Mesenchymal stem cell (in vitro differentiated cells and primary cell): ENCODE data around the gene EIF3B.

Experiments
- DNase-seq: peaks from one replicate; pipeline ENCODE4 v3.0.0-alpha.2; 2013
- H2AFZ ChIP-seq: one replicate; pipeline ENCODE4 v1.6.1; 2013; ENCODE audit warnings: low read depth, mild to moderate bottlenecking, control low read depth, inconsistent platforms, low read length, moderate library complexity
- H2AK5ac ChIP-seq: 2 replicates; pipeline ENCODE4 v1.6.1; 2013; ENCODE audit warnings: low read length, moderate library complexity, mild to moderate bottlenecking, inconsistent platforms; ENCODE audit not compliant: severe bottlenecking
- H2BK120ac ChIP-seq: one replicate; pipeline ENCODE4 v1.6.1; 2013; ENCODE audit warnings: low read depth, mild to moderate bottlenecking, inconsistent platforms, low read length, moderate library complexity
- H2BK12ac ChIP-seq, 2 experiments: one replicate each; pipeline ENCODE4 v1.6.1; 2013; ENCODE audit warnings: inconsistent platforms in 2 of 2, low read length in 2 of 2, mild to moderate bottlenecking in 2 of 2, moderate library complexity in 2 of 2, control low read depth in 1 of 2
- H2BK15ac ChIP-seq: one replicate; pipeline ENCODE4 v1.6.1; 2013; ENCODE audit warnings: mild to moderate bottlenecking, low read depth, inconsistent platforms; ENCODE audit not compliant: poor library complexity, severe bottlenecking
- H2BK5ac ChIP-seq: 2 replicates; pipeline ENCODE4 v1.6.1; 2013; ENCODE audit warnings: low read depth, mild to moderate bottlenecking, low read length, control low read depth, inconsistent platforms; ENCODE audit not compliant: poor library complexity, severe bottlenecking
- H3K14ac ChIP-seq, 2 experiments: one replicate each; pipeline ENCODE4 v1.6.1; 2013; ENCODE audit warnings: inconsistent platforms in 2 of 2, low read length in 2 of 2, control low read depth in 1 of 2, mild to moderate bottlenecking in 1 of 2, moderate library complexity in 1 of 2
- H3K18ac ChIP-seq, 2 experiments: one replicate each; pipeline ENCODE4 v1.6.1; 2013; ENCODE audit warnings: inconsistent platforms in 2 of 2, low read length in 2 of 2, control low read depth in 1 of 2, low read depth in 1 of 2, mild to moderate bottlenecking in 1 of 2
- H3K23ac ChIP-seq, 2 experiments: one replicate each; pipeline ENCODE4 v1.6.1; 2013; ENCODE audit warnings: inconsistent platforms in 2 of 2, low read length in 2 of 2, mild to moderate bottlenecking in 2 of 2, moderate library complexity in 2 of 2, control low read depth in 1 of 2
- H3K27ac ChIP-seq: 2 replicates; pipeline ENCODE4 v1.5.1; 2013; ENCODE audit warnings: mild to moderate bottlenecking, moderate library complexity, low read length, control low read depth, inconsistent platforms; ENCODE audit not compliant: poor library complexity, severe bottlenecking
- H3K27me3 ChIP-seq, 2 experiments: 2 replicates each; pipeline versions ENCODE4 v1.6.1 to v1.7.0; 2013; ENCODE audit warnings: low read length in 2 of 2, mild to moderate bottlenecking in 2 of 2, moderate library complexity in 2 of 2, control low read depth in 1 of 2, inconsistent platforms in 1 of 2; ENCODE audit not compliant: control insufficient read depth in 1 of 2, insufficient read depth in 1 of 2
- H3K36me3 ChIP-seq, 2 experiments: 2 replicates each; pipeline versions ENCODE4 v1.6.1 to v1.7.0; 2013; ENCODE audit warnings: low read length in 2 of 2, control low read depth in 1 of 2, inconsistent platforms in 1 of 2, low read depth in 1 of 2, mild to moderate bottlenecking in 1 of 2; ENCODE audit not compliant: insufficient read depth in 2 of 2, control insufficient read depth in 1 of 2
- H3K4ac ChIP-seq, 2 experiments: one replicate each; pipeline ENCODE4 v1.6.1; 2013; ENCODE audit warnings: inconsistent platforms in 2 of 2, low read length in 2 of 2, mild to moderate bottlenecking in 2 of 2, moderate library complexity in 2 of 2, control low read depth in 1 of 2, low read depth in 1 of 2
- H3K4me1 ChIP-seq: 2 replicates; pipeline ENCODE4 v1.6.1; 2013; ENCODE audit warnings: low read depth, low read length, control low read depth; ENCODE audit not compliant: control insufficient read depth, insufficient read depth
- H3K4me2 ChIP-seq: 2 replicates; pipeline ENCODE4 v1.6.1; 2013; ENCODE audit warnings: low read length, mild to moderate bottlenecking, inconsistent platforms; ENCODE audit not compliant: poor library complexity, severe bottlenecking
- H3K4me3 ChIP-seq, 2 experiments: 2 replicates each; pipeline versions ENCODE4 v1.5.1 to v1.7.0; 2013; ENCODE audit warnings: low read length in 2 of 2, mild to moderate bottlenecking in 2 of 2, control low read depth in 1 of 2, low read depth in 1 of 2; ENCODE audit not compliant: insufficient read depth in 1 of 2
- H3K79me1 ChIP-seq: replicated peaks from 2 replicates; pipeline ENCODE4 v1.6.1; 2013; ENCODE audit warnings: mild to moderate bottlenecking, control low read depth, low read length, inconsistent platforms; ENCODE audit not compliant: poor library complexity, severe bottlenecking
- H3K9ac ChIP-seq: 2 replicates; pipeline ENCODE4 v1.7.0; 2013; ENCODE audit warnings: mild to moderate bottlenecking, low read length, moderate library complexity
- H3K9me3 ChIP-seq: 2 replicates; pipeline ENCODE4 v1.7.0; 2013; ENCODE audit warnings: mild to moderate bottlenecking, low read length; ENCODE audit not compliant: control insufficient read depth
- H4K8ac ChIP-seq: one replicate; pipeline ENCODE4 v1.6.1; 2013; ENCODE audit warnings: inconsistent platforms, mild to moderate bottlenecking, low read length, moderate library complexity
- H4K91ac ChIP-seq: one replicate; pipeline ENCODE4 v1.6.1; 2013; ENCODE audit warnings: mild to moderate bottlenecking, low read length, inconsistent platforms
- WGBS: methylation state at CpG from one replicate; pipeline ENCODE4 v1.1.7; 2013; ENCODE audit warnings: mixed read lengths; 5-methylcytosine and 5-hydroxymethylcytosine counted together

Gene EIF3B

GRCh38 chr7:2317556-2318293 is 36.9 kb upstream of the EIF3B start:
- H2AFZ ChIP-seq, result no peak overlapping the region
- no peak overlapping the region for H2BK120ac ChIP-seq
- no peak overlapping the region for H3K18ac ChIP-seq
- H3K4me1 ChIP-seq, result peaks cover 9% of the 10 kb centered on the region
- H3K27me3 ChIP-seq, result no peaks in the 10 kb centered on the region
- 96% methylated on average over 11 of the region's 12 CpGs for WGBS
- no peak overlapping the region for H3K4me3 ChIP-seq
- H4K91ac ChIP-seq, result no peak overlapping the region
- no peak overlapping the region for H3K9ac ChIP-seq
- no peak overlapping the region for H2BK5ac ChIP-seq
- H3K23ac ChIP-seq, result no peak overlapping the region
- H3K4ac ChIP-seq, result no peak overlapping the region
- H3K27ac ChIP-seq, result no peak overlapping the region
- H2AK5ac ChIP-seq, result no peak overlapping the region
- no peak overlapping the region for H2BK15ac ChIP-seq
- no peak overlapping the region for H4K8ac ChIP-seq
- H3K79me1 ChIP-seq, result peaks cover 6% of the 10 kb centered on the region
- H3K36me3 ChIP-seq, result no peaks in the 10 kb centered on the region
- DNase-seq, result no peak
- H3K14ac ChIP-seq, result no peak overlapping the region
- H2BK12ac ChIP-seq, result no peak overlapping the region
- H3K9me3 ChIP-seq, result no peaks in the 10 kb centered on the region
- no peak overlapping the region for H3K4me2 ChIP-seq

GRCh38 chr7:2321020-2321419 is 33.6 kb upstream of the EIF3B start:
- WGBS, result 64% methylated on average over 8 of the region's 11 CpGs
- H4K8ac ChIP-seq, result peak overlapping the region; percentile 20
- no peak overlapping the region for H3K4ac ChIP-seq
- no peak overlapping the region for H3K4me3 ChIP-seq
- no peaks in the 10 kb centered on the region for H3K79me1 ChIP-seq
- no peak overlapping the region for H3K27ac ChIP-seq
- no peaks in the 10 kb centered on the region for H3K36me3 ChIP-seq
- no peaks in the 10 kb centered on the region for H3K9me3 ChIP-seq
- no peak overlapping the region for H2BK12ac ChIP-seq
- H3K4me2 ChIP-seq, result peak overlapping the region; percentile 48
- DNase-seq, result peak; percentile 35
- no peak overlapping the region for H3K14ac ChIP-seq
- H2AK5ac ChIP-seq, result no peak overlapping the region
- H3K23ac ChIP-seq, result no peak overlapping the region
- peaks cover 3% of the 10 kb centered on the region for H3K4me1 ChIP-seq
- peak overlapping the region; percentile 32 for H3K9ac ChIP-seq
- no peak overlapping the region for H4K91ac ChIP-seq
- H2BK15ac ChIP-seq, result no peak overlapping the region
- H2BK120ac ChIP-seq, result no peak overlapping the region
- no peaks in the 10 kb centered on the region for H3K27me3 ChIP-seq
- H2AFZ ChIP-seq, result no peak overlapping the region
- H3K18ac ChIP-seq, result no peak overlapping the region
- H2BK5ac ChIP-seq, result no peak overlapping the region

GRCh38 chr7:2325162-2325561 is 29.5 kb upstream of the EIF3B start:
- Histone ChIP-seq H4K91ac (no peak overlapping the region), H3K79me1 (no peaks in the 10 kb centered on the region), H3K27ac (no peak overlapping the region), H3K27me3 (no peaks in the 10 kb centered on the region), H3K23ac (no peak overlapping the region), H2BK120ac (no peak overlapping the region), H3K4ac (no peak overlapping the region), H3K14ac (no peak overlapping the region), H4K8ac (no peak overlapping the region), H2BK5ac (no peak overlapping the region), H3K4me2 (no peak overlapping the region), H2BK12ac (no peak overlapping the region), H3K18ac (no peak overlapping the region), H3K9ac (no peak overlapping the region), H3K4me1 (peaks cover 3% of the 10 kb centered on the region), H3K9me3 (no peaks in the 10 kb centered on the region), H2AK5ac (no peak overlapping the region), H2BK15ac (no peak overlapping the region), H3K36me3 (no peaks in the 10 kb centered on the region), H3K4me3 (no peak overlapping the region), H2AFZ (no peak overlapping the region)
- WGBS, result 82% methylated on average over 4 of the region's 4 CpGs
- DNase-seq, result no peak

- H3K27ac ChIP-seq, result no peak overlapping the region
- H2AK5ac ChIP-seq, result no peak overlapping the region
- no peak overlapping the region for H2AFZ ChIP-seq
- H3K4me3 ChIP-seq, result no peak overlapping the region
- H3K4me1 ChIP-seq, result peaks cover 3% of the 10 kb centered on the region
- no peaks in the 10 kb centered on the region for H3K79me1 ChIP-seq
- H3K23ac ChIP-seq, result no peak overlapping the region
- DNase-seq, result no peak
- no peaks in the 10 kb centered on the region for H3K36me3 ChIP-seq
- H3K14ac ChIP-seq, result no peak overlapping the region
- H2BK12ac ChIP-seq, result no peak overlapping the region
- no peak overlapping the region for H2BK120ac ChIP-seq
- no peaks in the 10 kb centered on the region for H3K9me3 ChIP-seq
- H3K9ac ChIP-seq, result no peak overlapping the region
- H2BK5ac ChIP-seq, result no peak overlapping the region
- no peak overlapping the region for H3K4ac ChIP-seq
- no peak overlapping the region for H3K4me2 ChIP-seq
- H3K18ac ChIP-seq, result no peak overlapping the region
- WGBS, result 97% methylated on average over 7 of the region's 7 CpGs
- no peak overlapping the region for H4K91ac ChIP-seq
- H2BK15ac ChIP-seq, result no peak overlapping the region
- no peak overlapping the region for H4K8ac ChIP-seq
- no peaks in the 10 kb centered on the region for H3K27me3 ChIP-seq
Observed at GRCh38 chr7:2326951-2327350, 27.7 kb upstream of the EIF3B start.
